ENCODE measurements around the gene SIGLEC14.

- TF ChIP-seq POLR2A (IDR thresholded peaks at IDR 0.05), result no peak
- no peak for TF ChIP-seq CTCF (IDR thresholded peaks at IDR 0.05)
These were observed 30.6 kb downstream of the SIGLEC14 start for GRCh38 chr19:51615991-51616390.
